Tibial artery (tissue), 4 donors: Measurements from ENCODE around the gene VOPP1.

Source experiments
- DNase-seq, 2 donors: peaks; one replicate each; pipeline ENCODE4 v3.0.0-alpha.2; 2019
- H3K27ac ChIP-seq, 2 donors: fragments of 200-600 bp; sonication (generic) in 1 of 2; 1 replicate in 1 of 2; 2 replicates in 1 of 2; pipeline ENCODE4 v1.5.1; 2018 to 2019; ENCODE audit warnings: mild to moderate bottlenecking in 1 of 2
- H3K27me3 ChIP-seq, 2 donors: fragments of 200-600 bp; sonication (generic) in 1 of 2; one replicate each; pipeline versions ENCODE4 v1.5.1 to v1.6.0; 2016 to 2019
- H3K36me3 ChIP-seq, 3 donors: fragments of 200-600 bp; sonication (generic) in 2 of 3; one replicate each; pipeline ENCODE4 v1.5.1; 2016 to 2019; ENCODE audit warnings: mild to moderate bottlenecking in 2 of 3
- H3K4me1 ChIP-seq, 4 donors: fragments of 200-600 bp; sonication (generic) in 2 of 4; 1 replicate in 3 of 4; 2 replicates in 1 of 4; pipeline ENCODE4 v1.5.1; 2016 to 2019
- H3K4me3 ChIP-seq, 2 donors: fragments of 200-600 bp; sonication (generic) in 1 of 2; 1 replicate in 1 of 2; 2 replicates in 1 of 2; pipeline ENCODE4 v1.5.1; 2018 to 2019; ENCODE audit warnings: mild to moderate bottlenecking in 2 of 2
- H3K9me3 ChIP-seq, 3 donors: fragments of 200-600 bp; sonication (generic) in 1 of 3; one replicate each; pipeline ENCODE4 v1.5.1; 2016 to 2019
- intact Hi-C: fragments of 100-400 bp; cut with DNase I; formaldehyde crosslinking; loops from one replicate; pipeline ENCODE4 v1.15.0; 2023; ENCODE audit warnings: low total_unique reads
- TF ChIP-seq, protein P1 (sequence below), 2 experiments: fragments of 200-600 bp in 1 of 2; fragments of 450-650 bp in 1 of 2; IDR thresholded peaks; one replicate each; pipeline ENCODE4 v1.5.1; 2017 to 2019; ENCODE audit warnings: antibody characterized with exemption in 2 of 2, mild to moderate bottlenecking in 1 of 2, moderate library complexity in 1 of 2

VOPP1 gene

DNA sequence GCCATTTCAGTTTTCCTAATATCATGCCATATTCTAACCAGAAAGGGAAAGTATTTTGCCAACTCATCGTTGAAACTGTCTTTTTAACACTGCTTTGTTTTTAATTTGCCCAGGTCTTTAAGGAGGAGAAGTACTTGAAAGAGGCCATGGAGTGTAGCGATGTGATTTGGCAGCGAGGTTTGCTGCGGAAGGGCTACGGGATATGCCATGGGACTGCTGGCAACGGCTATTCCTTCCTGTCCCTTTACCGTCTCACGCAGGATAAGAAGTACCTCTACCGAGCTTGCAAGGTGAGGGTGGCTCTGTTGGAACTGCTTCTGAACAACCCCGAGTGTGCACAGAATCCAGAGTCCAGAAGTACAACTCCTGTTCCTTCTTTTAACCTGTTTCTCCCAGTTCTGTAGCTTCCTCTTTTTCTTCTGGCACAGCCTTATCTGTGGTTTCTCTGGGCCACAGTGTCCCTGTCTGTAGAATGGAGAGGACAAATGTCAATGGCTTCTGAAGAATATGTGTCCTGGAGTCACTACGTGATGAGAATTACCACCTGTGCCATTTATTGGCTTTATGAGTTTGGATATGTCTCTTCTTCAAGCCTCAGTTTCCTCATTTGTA, 147.1 kb downstream of the VOPP1 start:
- intact Hi-C loops = no loop called here
- H3K4me1 ChIP-seq = no peaks in the 10 kb centered on the region

DNA sequence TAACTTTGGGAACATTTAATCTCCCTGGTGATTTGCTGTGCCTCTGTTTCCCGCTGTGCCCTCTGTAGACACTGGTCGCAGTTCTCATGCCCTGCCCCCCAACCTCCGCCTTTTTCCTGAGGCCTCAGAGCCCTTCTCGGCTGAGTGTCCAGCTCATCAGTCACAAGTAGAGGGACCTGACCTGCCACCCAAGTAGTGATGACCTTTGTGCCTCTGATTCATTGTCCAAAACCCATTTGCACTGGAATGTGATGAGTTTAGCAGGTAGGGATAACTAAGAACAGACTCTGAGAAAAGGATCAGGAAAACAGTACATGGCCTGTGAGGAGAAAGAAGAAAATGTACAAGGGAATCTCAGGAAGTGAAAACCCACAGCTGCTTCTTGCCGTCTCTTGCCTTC, 148.4 kb downstream of the VOPP1 start:
- H3K36me3 ChIP-seq = peaks cover 0 to 21% (median 4%) of the 10 kb centered on the region in 3 donors
- TF ChIP-seq, protein P1, sequence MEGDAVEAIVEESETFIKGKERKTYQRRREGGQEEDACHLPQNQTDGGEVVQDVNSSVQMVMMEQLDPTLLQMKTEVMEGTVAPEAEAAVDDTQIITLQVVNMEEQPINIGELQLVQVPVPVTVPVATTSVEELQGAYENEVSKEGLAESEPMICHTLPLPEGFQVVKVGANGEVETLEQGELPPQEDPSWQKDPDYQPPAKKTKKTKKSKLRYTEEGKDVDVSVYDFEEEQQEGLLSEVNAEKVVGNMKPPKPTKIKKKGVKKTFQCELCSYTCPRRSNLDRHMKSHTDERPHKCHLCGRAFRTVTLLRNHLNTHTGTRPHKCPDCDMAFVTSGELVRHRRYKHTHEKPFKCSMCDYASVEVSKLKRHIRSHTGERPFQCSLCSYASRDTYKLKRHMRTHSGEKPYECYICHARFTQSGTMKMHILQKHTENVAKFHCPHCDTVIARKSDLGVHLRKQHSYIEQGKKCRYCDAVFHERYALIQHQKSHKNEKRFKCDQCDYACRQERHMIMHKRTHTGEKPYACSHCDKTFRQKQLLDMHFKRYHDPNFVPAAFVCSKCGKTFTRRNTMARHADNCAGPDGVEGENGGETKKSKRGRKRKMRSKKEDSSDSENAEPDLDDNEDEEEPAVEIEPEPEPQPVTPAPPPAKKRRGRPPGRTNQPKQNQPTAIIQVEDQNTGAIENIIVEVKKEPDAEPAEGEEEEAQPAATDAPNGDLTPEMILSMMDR (IDR thresholded peaks at IDR 0.05) = no peak
- DNase-seq = no peak
- H3K4me1 ChIP-seq = no peaks in the 10 kb centered on the region
- intact Hi-C loops = no loop called here
- no peaks in the 10 kb centered on the region for H3K9me3 ChIP-seq
- H3K27ac ChIP-seq = no peak overlapping the region
- H3K4me3 ChIP-seq = no peak overlapping the region
- H3K27me3 ChIP-seq = no peaks in the 10 kb centered on the region

More for the DNA sequence above, 147.1 kb downstream of the VOPP1 start:
- H3K9me3 ChIP-seq = no peaks in the 10 kb centered on the region
- TF ChIP-seq, protein P1 (IDR thresholded peaks at IDR 0.05) = no peak
- H3K27me3 ChIP-seq = no peaks in the 10 kb centered on the region
- peaks cover 0 to 21% (median 4%) of the 10 kb centered on the region in 3 donors for H3K36me3 ChIP-seq
- H3K27ac ChIP-seq = no peak overlapping the region
- no peak overlapping the region for H3K4me3 ChIP-seq
- DNase-seq = no peak

DNA sequence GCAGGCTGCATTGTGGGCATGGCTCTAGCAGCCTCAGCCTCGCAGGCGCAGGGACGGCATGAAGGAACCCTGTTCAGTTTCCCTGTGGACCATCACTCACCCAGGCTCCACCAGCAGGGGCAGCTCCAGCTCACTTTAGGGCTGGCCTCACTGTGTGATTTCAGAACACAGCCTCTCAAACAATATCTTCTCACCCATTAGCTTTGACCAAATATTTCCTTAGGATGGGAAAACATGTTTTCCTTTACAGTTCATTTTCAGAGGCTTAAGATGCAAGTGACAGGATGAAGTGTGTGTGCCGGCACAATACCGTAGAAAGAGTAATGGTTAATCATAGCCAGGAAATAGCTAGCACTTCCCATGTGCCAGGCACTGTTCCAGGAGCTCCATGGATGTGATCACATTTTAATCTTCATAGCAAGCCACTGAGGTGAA, 149.0 kb downstream of the VOPP1 start:
- peaks cover 0 to 21% (median 4%) of the 10 kb centered on the region in 3 donors for H3K36me3 ChIP-seq
- intact Hi-C loops = no loop called here
- H3K4me3 ChIP-seq = no peak overlapping the region
- no peaks in the 10 kb centered on the region for H3K9me3 ChIP-seq
- TF ChIP-seq, protein P1 (IDR thresholded peaks at IDR 0.05) = no peak
- no peak for DNase-seq
- no peaks in the 10 kb centered on the region for H3K4me1 ChIP-seq
- no peak overlapping the region for H3K27ac ChIP-seq
- no peaks in the 10 kb centered on the region for H3K27me3 ChIP-seq
